ENCODE measurements around the gene GPC6. TPM values are rescaled to one million over a fixed set of nuclear protein-coding genes. Genes with fewer than 3 reads are reported as not detected.

GPC6 gene
- total and polyA plus RNA-seq, 9 of the 15 experiments (the other 6 are each of a cell fraction or from before 2014, with no cell fraction given), result under 0.01 to 0.20 (median 0.01) TPM; not detected in 4

GRCh38 chr13:93455861-93456260 lies 229.3 kb downstream of the GPC6 start:
- ATAC-seq (no peak), FAIRE-seq (no peak), DNase-seq (ENCODE audit: extremely low read depth in 1 of 4, low spot score in 3 of 4) (no peak)
- Histone ChIP-seq H3K9me3 (replicated peaks; ENCODE audit: control insufficient read depth, insufficient read depth, low read depth, low read length) (no peaks in the 10 kb centered on the region), H3K4me1 (replicated peaks in 1 of 2; ENCODE audit: control insufficient read depth in 2 of 2, insufficient read depth in 2 of 2, low read length in 2 of 2) (no peaks in the 10 kb centered on the region), H3K9me1 (ENCODE audit: control insufficient read depth, insufficient read depth, low read length) (no peaks in the 10 kb centered on the region), H3K27ac (ENCODE audit: extremely low read depth, low read depth, low read length) (no peak overlapping the region), H3K79me2 (ENCODE audit: control insufficient read depth, insufficient read depth, low read length) (no peaks in the 10 kb centered on the region), H4K20me1 (replicated peaks; ENCODE audit: control insufficient read depth, insufficient read depth, low read length) (no peaks in the 10 kb centered on the region), H3K4me3 (no peak overlapping the region), H3K4me2 (ENCODE audit: insufficient read depth, low read length) (no peak overlapping the region), H2AFZ (ENCODE audit: low read depth, low read length) (no peak overlapping the region), H3K9ac (ENCODE audit: insufficient read depth in 1 of 2, low read depth in 2 of 2, low read length in 2 of 2) (no peak overlapping the region), H3K27me3 (ENCODE audit: control insufficient read depth in 2 of 2, insufficient read depth in 2 of 2, low read length in 2 of 2) (no peaks in the 10 kb centered on the region), H3K36me3 (ENCODE audit: control insufficient read depth, insufficient read depth, low read length) (no peaks in the 10 kb centered on the region)
- POLR2A ChIA-PET, result interaction anchor here (0.6 kb wide), 1 partner anchor 1739 kb away, joined by 3 read pairs; no protein-coding TSS in a partner anchor
- intact Hi-C loops (cut with micrococcal nuclease), result no loop called here
- in situ Hi-C loops (cut with MboI), result no loop called here
- CTCF ChIA-PET (ENCODE audit: low intra/inter-chr PET ratio), result no interaction called here
- no TSS peak for BruUV-seq (replicated peaks)
- TF ChIP-seq ZBTB12 (CRISPR knock-in tag; IDR thresholded peaks at IDR 0.05) (no peak), ZNF12 (CRISPR knock-in tag; IDR thresholded peaks at IDR 0.05) (no peak), ZNF3 (CRISPR knock-in tag; IDR thresholded peaks at IDR 0.05) (no peak), ZNF280A (IDR thresholded peaks at IDR 0.05; ENCODE audit: low read depth, partially characterized antibody) (no peak), ZNF589 (CRISPR knock-in tag; IDR thresholded peaks at IDR 0.05; ENCODE audit: low read depth) (no peak), MTA1 (IDR thresholded peaks at IDR 0.05; ENCODE audit: borderline replicate concordance) (no peak), ZNF384 (IDR thresholded peaks at IDR 0.05; ENCODE audit: low read depth, low read length) (no peak), BRD9 (IDR thresholded peaks at IDR 0.05; ENCODE audit: low read depth, partially characterized antibody) (no peak), ZNF644 (tag; IDR thresholded peaks at IDR 0.05; ENCODE audit: low read depth) (no peak), SAP30 (IDR thresholded peaks at IDR 0.05; ENCODE audit: borderline replicate concordance, insufficient read depth, low read depth, low read length, poor library complexity, severe bottlenecking) (no peak), ZZZ3 (IDR thresholded peaks at IDR 0.05) (no peak), ZSCAN29 (IDR thresholded peaks at IDR 0.05) (no peak), GMEB1 (CRISPR knock-in tag; IDR thresholded peaks at IDR 0.05) (no peak), EWSR1 (IDR thresholded peaks at IDR 0.05; ENCODE audit: borderline replicate concordance, low read depth, partially characterized antibody) (no peak), ZC3H8 (IDR thresholded peaks at IDR 0.05) (no peak), BMI1 (IDR thresholded peaks at IDR 0.05; ENCODE audit: low read length) (no peak), HCFC1 (IDR thresholded peaks at IDR 0.05; ENCODE audit: low read depth, low read length) (no peak), ZNF75A (CRISPR knock-in tag; IDR thresholded peaks at IDR 0.05) (no peak), IFI16 (CRISPR knock-in tag; IDR thresholded peaks at IDR 0.05) (no peak)
- WGBS (ENCODE audit: insufficient coverage, low coverage, missing lambda C conversion rate), result 0% methylated on average over 4 of the region's 4 CpGs
